Parathyroid adenoma (tissue), 2 donors: ENCODE measurements around the gene TP53I11.

ENCODE experiments used
- H2AFZ ChIP-seq: fragments of 300-600 bp; sonication (generic); one replicate; pipeline ENCODE4 v1.7.0; 2017; ENCODE audit warnings: antibody characterized with exemption, mild to moderate bottlenecking
- H3K27ac ChIP-seq: fragments of 300-600 bp; sonication (generic); one replicate; pipeline ENCODE4 v1.7.0; 2017
- H3K27me3 ChIP-seq: fragments of 300-600 bp; sonication (generic); one replicate; pipeline ENCODE4 v1.7.0; 2017; ENCODE audit warnings: low read length; ENCODE audit not compliant: control insufficient read depth, insufficient read depth
- H3K36me3 ChIP-seq: fragments of 300-600 bp; sonication (generic); one replicate; pipeline ENCODE4 v1.7.0; 2017; ENCODE audit warnings: low read length; ENCODE audit not compliant: control insufficient read depth, insufficient read depth
- H3K4me1 ChIP-seq: fragments of 300-600 bp; sonication (generic); one replicate; pipeline ENCODE4 v1.7.0; 2017; ENCODE audit warnings: control low read depth
- H3K4me2 ChIP-seq: fragments of 300-600 bp; sonication (generic); one replicate; pipeline ENCODE4 v1.7.0; 2017; ENCODE audit warnings: low read length
- H3K4me3 ChIP-seq: fragments of 300-600 bp; sonication (generic); one replicate; pipeline ENCODE4 v1.7.0; 2017; ENCODE audit warnings: low read depth, low read length
- H3K79me2 ChIP-seq: fragments of 300-600 bp; sonication (generic); one replicate; pipeline ENCODE4 v1.7.0; 2017; ENCODE audit warnings: control low read depth
- H3K9ac ChIP-seq: fragments of 300-600 bp; sonication (generic); one replicate; pipeline ENCODE4 v1.7.0; 2017; ENCODE audit warnings: mild to moderate bottlenecking
- H3K9me3 ChIP-seq: fragments of 300-600 bp; sonication (generic); one replicate; pipeline ENCODE4 v1.7.0; 2017; ENCODE audit warnings: low read length; ENCODE audit not compliant: control insufficient read depth
- TF ChIP-seq, protein P1 (sequence below): fragments of 300-600 bp; sonication (generic); IDR thresholded peaks from one replicate; pipeline ENCODE4 v1.7.0; 2017; ENCODE audit warnings: antibody characterized with exemption, mild to moderate bottlenecking
- donor health status: primary hyperparathyroidism.

The TP53I11 gene

DNA sequence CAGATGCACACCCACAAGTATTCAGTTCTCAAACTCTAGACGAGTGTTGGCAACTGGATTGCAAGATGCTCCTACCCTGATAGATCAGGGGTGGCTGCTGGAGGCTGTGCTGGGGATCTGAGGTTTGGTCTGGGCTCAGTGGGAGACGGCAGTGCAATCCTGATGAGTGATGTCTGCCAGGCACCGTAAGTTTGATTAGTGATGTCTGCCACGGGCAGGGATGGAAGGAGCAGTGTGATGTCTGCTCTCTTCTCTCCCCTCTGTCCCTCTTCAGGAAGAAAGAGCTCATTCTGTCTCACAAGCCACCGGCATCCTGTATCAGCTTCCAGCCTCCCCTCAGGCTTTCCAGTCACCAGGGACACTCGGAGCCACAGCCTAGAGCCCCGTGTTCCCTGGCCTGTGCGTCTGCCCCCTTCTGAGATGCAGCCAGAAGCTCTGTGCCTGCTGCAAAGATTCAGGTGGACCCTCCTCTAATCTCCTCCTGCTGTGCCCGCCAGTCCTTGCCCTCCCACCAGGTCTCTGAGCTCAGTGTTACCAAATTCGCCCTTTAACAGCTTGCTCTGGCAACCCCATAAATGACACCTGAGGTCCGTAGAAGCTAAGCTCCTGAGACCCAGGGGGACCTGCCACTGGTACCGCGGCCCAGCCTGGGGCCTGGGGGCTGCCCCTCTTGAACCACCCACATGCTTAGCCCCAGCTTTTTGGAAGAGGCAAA is 19.9 kb downstream of the TP53I11 start:
- TF ChIP-seq, protein P1, sequence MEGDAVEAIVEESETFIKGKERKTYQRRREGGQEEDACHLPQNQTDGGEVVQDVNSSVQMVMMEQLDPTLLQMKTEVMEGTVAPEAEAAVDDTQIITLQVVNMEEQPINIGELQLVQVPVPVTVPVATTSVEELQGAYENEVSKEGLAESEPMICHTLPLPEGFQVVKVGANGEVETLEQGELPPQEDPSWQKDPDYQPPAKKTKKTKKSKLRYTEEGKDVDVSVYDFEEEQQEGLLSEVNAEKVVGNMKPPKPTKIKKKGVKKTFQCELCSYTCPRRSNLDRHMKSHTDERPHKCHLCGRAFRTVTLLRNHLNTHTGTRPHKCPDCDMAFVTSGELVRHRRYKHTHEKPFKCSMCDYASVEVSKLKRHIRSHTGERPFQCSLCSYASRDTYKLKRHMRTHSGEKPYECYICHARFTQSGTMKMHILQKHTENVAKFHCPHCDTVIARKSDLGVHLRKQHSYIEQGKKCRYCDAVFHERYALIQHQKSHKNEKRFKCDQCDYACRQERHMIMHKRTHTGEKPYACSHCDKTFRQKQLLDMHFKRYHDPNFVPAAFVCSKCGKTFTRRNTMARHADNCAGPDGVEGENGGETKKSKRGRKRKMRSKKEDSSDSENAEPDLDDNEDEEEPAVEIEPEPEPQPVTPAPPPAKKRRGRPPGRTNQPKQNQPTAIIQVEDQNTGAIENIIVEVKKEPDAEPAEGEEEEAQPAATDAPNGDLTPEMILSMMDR: no peak
- Histone ChIP-seq H3K27ac (no peak overlapping the region), H3K4me2 (no peak overlapping the region), H3K27me3 (no peaks in the 10 kb centered on the region), H3K4me3 (no peak overlapping the region), H3K36me3 (no peaks in the 10 kb centered on the region), H3K79me2 (no peaks in the 10 kb centered on the region), H3K9me3 (no peaks in the 10 kb centered on the region), H3K4me1 (no peaks in the 10 kb centered on the region), H3K9ac (no peak overlapping the region), H2AFZ (no peak overlapping the region)

DNA sequence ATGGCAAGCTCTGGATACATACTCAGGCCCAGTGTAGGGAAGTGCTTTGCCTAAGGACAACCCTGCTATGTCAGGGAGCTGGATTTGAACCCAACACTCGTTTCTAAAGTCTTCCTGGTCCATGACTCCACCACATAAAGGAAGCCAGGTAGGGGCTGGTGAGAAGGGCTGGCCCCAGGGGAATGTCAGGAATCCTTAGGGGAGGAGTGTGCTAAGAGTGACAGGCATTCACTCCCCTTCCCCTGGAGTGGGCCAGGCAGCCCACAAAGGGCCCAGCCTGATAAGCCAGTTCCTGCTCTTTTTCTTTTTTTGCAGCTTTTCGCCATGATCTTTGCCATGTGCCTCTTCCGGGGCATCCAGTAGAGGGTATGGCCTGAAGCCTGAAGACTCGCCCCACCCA is 21.9 kb downstream of the TP53I11 start:
- Histone ChIP-seq H3K27ac (no peak overlapping the region), H3K9me3 (no peaks in the 10 kb centered on the region), H3K79me2 (no peaks in the 10 kb centered on the region), H3K4me3 (no peak overlapping the region), H3K4me1 (no peaks in the 10 kb centered on the region), H2AFZ (no peak overlapping the region), H3K9ac (no peak overlapping the region), H3K4me2 (no peak overlapping the region), H3K36me3 (no peaks in the 10 kb centered on the region), H3K27me3 (no peaks in the 10 kb centered on the region)
- TF ChIP-seq, protein P1: no peak

DNA sequence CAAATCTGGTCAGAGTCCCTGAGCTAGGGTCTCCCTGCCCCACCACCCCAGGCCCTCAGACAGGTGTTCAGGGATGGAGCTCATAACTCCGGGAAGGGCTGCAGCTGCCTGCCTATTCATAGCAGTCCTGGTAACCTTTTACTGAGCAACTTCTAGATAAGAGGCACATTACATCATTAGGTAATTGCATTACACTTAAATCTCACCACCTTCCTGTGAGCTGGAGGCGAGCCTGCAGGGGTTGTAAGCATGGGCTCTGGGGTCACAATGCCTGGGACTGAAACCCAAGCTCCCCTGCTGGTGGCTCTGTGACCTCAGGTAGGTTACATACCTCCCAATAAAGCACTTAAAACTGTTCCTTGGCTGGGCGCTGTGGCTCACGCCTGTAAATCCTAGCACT is 22.5 kb downstream of the TP53I11 start:
- TF ChIP-seq, protein P1: no peak
- H3K4me1 ChIP-seq: no peaks in the 10 kb centered on the region
- no peak overlapping the region for H3K9ac ChIP-seq
- no peaks in the 10 kb centered on the region for H3K27me3 ChIP-seq
- H3K9me3 ChIP-seq: no peaks in the 10 kb centered on the region
- no peak overlapping the region for H2AFZ ChIP-seq
- no peaks in the 10 kb centered on the region for H3K79me2 ChIP-seq
- H3K27ac ChIP-seq: no peak overlapping the region
- no peaks in the 10 kb centered on the region for H3K36me3 ChIP-seq
- H3K4me2 ChIP-seq: no peak overlapping the region
- no peak overlapping the region for H3K4me3 ChIP-seq

DNA sequence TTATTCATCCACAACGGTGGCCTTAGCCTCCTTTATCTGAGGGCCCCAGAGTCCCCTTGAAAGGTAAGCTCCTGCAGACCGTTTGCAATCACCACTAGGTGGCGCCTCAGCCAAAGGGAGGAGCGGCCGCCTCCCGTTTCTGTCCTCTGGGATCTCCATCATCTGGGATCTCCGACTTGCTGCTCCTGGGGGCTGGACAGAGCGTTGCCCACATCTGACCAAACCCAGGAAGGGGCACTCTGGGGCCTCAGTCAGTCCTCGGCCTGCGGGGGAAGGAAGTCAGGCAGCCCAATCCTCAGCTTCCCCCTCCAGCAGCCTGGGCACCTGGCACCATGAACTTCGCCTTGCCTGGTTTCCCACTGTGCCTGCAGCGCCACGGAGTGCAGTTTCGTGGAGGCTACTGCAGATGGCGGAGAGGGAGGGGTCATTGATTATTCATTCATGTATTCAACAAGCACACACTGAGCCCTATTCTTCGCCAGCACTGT is 23.5 kb downstream of the TP53I11 start:
- Histone ChIP-seq H3K79me2 (no peaks in the 10 kb centered on the region), H3K27me3 (no peaks in the 10 kb centered on the region), H3K4me1 (no peaks in the 10 kb centered on the region), H3K4me2 (no peak overlapping the region), H3K9ac (no peak overlapping the region), H3K36me3 (no peaks in the 10 kb centered on the region), H3K4me3 (no peak overlapping the region), H3K27ac (no peak overlapping the region), H3K9me3 (no peaks in the 10 kb centered on the region), H2AFZ (no peak overlapping the region)
- TF ChIP-seq, protein P1: peak; percentile 69

DNA sequence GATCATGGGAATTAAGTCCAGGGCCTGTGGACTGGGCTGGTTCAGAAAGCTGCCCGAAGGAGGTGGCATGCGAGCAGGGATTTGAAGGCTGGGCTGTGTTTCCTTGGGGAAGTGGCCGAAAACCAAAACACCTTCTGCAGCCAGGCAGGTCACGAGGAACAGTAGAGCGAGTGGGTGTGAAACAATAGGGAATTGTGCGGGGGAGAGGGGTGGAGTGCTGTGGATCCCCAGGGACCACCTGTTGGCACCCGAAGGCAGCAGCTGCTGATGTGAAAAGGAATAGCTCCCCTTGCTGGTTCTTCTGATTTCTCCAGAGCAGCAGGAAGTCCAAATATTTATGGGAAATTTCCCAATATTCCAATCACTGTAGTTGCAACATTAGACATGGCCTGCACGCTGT is 24.6 kb downstream of the TP53I11 start:
- TF ChIP-seq, protein P1: no peak
- H3K27me3 ChIP-seq: no peaks in the 10 kb centered on the region
- H3K79me2 ChIP-seq: no peaks in the 10 kb centered on the region
- H2AFZ ChIP-seq: no peak overlapping the region
- H3K9me3 ChIP-seq: no peaks in the 10 kb centered on the region
- H3K4me1 ChIP-seq: no peaks in the 10 kb centered on the region
- no peak overlapping the region for H3K27ac ChIP-seq
- no peak overlapping the region for H3K9ac ChIP-seq
- H3K4me2 ChIP-seq: no peak overlapping the region
- no peak overlapping the region for H3K4me3 ChIP-seq
- no peaks in the 10 kb centered on the region for H3K36me3 ChIP-seq
